ENCODE data around the gene NPAS3.

- TF ChIP-seq CTCF (conservative IDR thresholded peaks at IDR 0.05; ENCODE audit: low read length) (no peak), EZH2phosphoT487 (IDR thresholded peaks at IDR 0.05; ENCODE audit: borderline replicate concordance, low read depth, low read length) (no peak)
Observed at GRCh38 chr14:33348510-33348909, 409.8 kb downstream of the NPAS3 start.
